ENCODE data around the gene KIAA1671.

DNA sequence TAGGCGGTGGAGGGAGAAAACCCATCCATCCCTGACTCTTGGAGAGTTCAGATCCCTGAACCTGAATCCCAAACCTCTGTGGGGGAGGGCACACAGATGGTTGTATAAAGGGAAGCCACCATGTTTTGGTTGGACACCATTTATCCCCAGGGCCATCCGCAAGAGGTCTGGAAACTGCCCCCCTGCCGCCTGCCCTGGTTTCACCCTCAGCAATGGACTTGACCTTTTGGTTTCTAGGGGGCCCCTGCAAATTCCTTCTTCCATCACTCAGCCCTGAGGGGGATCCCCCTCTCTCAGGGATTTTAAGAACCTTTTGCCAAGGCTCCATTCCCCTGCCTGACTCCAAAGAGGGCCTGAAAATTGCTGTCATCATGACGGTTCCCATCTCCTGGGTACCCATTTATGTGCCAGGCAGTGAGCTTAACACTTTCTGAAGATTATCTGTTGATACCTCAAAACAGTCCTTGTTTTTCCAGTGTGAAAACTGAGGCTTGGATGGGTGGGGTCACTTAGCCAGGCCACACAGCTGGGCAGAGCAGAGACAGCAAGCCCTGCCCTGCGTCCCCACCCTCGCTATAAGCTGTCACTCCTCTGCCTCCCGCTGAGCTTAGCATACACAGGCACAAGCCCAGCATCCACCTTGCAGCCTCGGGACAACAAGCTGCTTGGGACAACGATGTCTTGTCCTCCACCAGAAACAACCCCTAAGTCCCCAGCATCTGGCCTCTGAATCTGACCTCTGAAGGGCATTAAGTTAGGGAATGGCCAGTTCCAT, 213.9 kb downstream of the KIAA1671 start:
- TF ChIP-seq, protein P1, sequence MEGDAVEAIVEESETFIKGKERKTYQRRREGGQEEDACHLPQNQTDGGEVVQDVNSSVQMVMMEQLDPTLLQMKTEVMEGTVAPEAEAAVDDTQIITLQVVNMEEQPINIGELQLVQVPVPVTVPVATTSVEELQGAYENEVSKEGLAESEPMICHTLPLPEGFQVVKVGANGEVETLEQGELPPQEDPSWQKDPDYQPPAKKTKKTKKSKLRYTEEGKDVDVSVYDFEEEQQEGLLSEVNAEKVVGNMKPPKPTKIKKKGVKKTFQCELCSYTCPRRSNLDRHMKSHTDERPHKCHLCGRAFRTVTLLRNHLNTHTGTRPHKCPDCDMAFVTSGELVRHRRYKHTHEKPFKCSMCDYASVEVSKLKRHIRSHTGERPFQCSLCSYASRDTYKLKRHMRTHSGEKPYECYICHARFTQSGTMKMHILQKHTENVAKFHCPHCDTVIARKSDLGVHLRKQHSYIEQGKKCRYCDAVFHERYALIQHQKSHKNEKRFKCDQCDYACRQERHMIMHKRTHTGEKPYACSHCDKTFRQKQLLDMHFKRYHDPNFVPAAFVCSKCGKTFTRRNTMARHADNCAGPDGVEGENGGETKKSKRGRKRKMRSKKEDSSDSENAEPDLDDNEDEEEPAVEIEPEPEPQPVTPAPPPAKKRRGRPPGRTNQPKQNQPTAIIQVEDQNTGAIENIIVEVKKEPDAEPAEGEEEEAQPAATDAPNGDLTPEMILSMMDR (IDR thresholded peaks at IDR 0.05 in 8 of 11, conservative IDR thresholded peaks at IDR 0.05 in 3 of 11), result no peak
- TF ChIP-seq POLR2A (IDR thresholded peaks at IDR 0.05), result no peak
- TF ChIP-seq POLR2AphosphoS5 (IDR thresholded peaks at IDR 0.05), result no peak

All from spleen (tissue), 7 donors.